HG03354 (cell line): ENCODE results near the gene TTLL9.
"Not testable (repeated sequence)": the region's sequence is repeated elsewhere in the genome, so short reads cannot be mapped to it uniquely, and the experiment has no call there.

Experiments used
- ATAC-seq: cut with Tn5 transposase; IDR thresholded peaks from one replicate; pipeline ENCODE4 v1.9.1; 2021; ENCODE audit warnings: mild to moderate bottlenecking; ENCODE audit not compliant: unreplicated experiment, poor library complexity, severe bottlenecking

The TTLL9 gene

GRCh38 chr20:31913431-31914157 lies 43.2 kb downstream of the TTLL9 start:
- no peak for ATAC-seq

DNA sequence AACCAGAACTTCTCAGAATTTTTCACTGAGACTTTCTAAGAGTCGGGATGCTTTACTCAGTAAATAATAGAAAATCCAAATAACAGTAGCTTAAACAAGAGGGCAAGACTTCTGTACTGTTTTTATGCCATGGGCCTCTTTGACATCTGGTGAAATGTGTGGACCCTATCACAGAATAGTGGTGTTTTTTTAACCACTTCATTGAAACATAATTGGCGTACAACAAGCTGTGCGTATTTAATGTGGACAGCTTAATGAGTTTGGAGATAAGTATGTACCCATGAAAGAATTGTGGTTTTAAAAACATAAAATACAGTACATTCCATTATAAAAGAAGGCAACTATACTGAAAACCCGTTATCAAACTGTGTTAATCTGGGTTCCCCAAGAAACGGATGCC lies 43.7 kb downstream of the TTLL9 start:
- ATAC-seq = no peak

- no peak for ATAC-seq
These were observed 45.3 kb downstream of the TTLL9 start for GRCh38 chr20:31915491-31916280.

- ATAC-seq = no peak
These were observed 46.3 kb downstream of the TTLL9 start for GRCh38 chr20:31916708-31917107.

DNA sequence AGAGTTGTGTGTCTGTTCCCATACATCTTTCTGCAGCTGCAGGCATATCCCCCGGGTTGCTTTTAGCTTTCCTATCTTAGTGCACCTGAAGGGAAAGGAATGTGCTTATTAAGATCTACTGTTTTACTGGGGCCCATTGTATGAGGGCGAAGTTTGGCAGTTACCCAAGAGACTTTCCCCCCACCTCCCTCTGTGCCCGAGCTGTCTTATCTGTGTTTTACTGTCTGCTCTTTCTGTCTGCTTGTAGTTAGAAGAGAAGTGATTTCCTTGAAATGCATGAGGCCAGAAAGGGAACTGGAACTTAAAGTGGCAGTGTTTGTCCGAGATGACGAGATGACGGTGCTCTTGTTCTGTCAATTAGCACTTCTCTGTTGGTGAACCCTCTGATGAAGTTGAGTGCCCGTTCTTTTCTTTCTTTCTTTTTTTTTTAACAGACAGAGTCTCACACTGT lies 47.6 kb downstream of the TTLL9 start:
- not testable (repeated sequence) for ATAC-seq

- no peak for ATAC-seq
These were observed 48.2 kb downstream of the TTLL9 start for GRCh38 chr20:31918466-31919105.

DNA sequence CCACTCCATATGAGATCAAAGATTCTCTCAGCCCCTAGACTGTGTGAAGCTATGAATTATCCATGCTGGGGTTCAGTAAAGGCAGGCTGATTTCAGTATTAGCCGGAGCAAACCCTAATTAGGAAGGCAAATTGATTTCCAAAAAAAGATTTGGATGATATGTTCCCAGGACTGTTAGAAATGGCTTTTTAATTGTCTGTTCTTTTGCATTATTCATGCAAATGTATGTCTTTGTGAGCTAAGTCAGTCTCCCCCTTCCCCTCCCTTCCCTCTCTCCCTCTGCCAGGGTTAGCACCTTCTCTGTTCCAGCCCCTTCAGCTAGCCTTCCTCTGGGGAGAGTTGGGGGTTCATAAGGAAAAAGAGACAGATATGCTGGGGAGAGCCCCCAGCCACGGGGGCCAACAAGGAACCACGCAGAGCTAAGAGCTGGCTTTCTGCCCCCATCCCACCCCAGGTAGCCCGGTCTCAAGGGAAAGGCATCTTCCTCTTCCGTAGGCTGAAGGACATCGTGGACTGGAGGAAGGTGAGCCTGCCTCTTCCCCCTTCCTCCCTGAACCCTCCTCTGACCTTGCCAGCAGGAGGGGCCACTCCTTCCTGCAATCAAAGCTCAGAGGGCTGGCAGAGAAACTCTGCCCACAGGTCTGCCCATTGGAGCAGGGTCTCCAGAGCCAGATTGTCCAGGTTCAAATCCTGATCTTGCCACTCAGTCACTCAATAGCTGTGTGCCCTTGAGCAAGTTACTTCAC lies 49.1 kb downstream of the TTLL9 start:
- ATAC-seq = no peak

DNA sequence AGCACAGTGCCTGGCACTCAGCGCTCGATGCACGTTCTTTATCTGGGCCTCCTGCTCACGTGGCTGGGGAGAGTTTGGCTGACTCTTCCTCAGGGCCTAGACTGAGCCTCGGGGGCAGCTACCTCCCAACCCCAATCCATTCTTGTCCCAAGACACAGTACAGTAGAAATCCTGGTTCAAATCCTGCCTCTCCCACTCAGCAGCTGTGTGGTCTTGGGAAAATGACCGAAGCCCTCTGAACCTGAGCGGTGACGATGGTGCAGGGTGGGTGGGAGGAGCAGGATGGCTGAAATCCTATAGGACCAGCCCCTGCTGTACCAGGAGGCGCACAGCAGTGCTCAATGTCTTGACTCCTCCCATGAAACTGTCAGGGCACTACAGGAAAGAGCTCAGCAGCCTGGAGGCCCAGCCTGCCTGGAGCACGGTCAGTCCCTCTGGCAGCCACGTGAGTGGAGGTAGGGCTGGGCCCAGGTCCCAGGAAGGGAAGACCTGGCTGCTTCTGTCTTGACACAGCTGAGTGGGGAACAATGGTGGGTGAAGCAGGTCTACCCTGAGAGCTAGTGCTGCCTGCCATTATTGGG lies 49.9 kb downstream of the TTLL9 start:
- ATAC-seq = no peak

DNA sequence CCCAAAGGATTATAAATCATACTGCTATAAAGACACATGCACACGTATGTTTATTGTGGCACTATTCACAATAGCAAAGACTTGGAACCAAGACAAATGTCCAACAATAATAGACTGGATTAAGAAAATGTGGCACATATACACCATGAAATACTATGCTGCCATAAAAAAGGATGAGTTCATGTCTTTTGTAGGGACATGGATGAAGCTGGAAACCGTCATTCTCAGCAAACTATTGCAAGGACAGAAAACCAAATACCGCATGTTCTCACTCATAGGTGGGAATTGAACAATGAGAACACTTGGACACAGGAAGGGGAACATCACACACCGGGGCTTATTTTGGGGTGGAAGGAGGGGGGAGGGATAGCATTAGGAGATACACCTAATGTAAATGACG lies 51.0 kb downstream of the TTLL9 start:
- not testable (repeated sequence) for ATAC-seq

DNA sequence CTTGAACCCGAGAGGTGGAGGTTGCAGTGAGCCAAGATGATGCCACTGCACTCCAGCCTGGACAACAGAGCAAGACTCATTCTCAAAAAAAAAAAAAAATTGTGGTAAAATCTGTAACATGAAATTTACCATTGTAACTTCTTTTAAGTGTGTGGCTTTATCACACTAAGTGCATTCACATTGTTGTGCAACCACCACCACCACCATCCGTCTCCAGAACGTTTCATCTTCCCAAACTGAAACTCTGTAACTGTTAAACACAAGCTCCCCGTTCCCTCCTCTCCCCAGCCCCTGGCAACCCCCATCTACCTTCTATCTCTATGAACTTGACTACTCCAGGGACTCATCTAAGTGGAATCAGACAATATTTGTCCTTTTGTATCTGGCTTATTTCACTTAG lies 51.7 kb downstream of the TTLL9 start:
- ATAC-seq = no peak

GRCh38 chr20:31922588-31922987 lies 52.2 kb downstream of the TTLL9 start:
- no peak for ATAC-seq

- ATAC-seq = peak; percentile 45
These were observed 53.2 kb downstream of the TTLL9 start for GRCh38 chr20:31923388-31924331.

DNA sequence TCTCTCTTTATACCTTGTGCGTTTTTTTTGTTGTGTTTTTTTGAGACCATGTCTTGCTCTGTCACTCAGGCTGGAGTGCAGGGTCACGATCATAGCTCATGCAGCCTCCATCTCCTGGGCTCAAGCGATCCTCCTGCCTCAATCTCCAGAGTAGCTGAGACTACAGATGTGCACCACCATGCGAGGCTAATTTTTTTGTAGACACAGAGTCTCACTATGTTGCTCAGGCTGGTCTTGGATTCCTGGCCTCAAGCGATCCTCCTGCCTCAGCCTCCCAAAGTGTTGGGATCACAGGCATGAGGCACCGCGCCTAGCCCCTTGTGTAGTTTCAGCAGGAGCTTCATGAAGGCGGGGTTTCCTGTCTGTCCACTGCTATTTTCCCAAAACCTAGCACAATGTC lies 54.1 kb downstream of the TTLL9 start:
- ATAC-seq = no peak

DNA sequence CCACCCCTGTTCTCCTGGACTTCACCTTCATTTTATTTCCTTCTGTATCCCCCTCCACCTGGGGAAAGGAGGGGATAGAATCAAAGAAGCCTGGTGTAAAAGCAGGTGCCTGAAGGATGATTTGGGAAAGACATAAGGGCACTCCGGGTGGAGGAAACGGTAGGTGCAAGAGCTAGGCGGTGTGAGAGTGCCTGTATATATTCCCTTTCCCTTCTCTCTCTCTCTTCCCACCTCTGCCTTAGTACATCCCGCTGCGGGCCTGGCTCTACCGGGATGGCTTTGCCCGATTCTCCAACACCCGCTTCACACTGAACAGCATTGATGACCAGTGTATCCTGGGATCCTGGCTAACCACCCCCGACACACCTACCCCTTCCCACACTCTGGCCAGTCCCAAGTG lies 55.2 kb downstream of the TTLL9 start:
- no peak for ATAC-seq

DNA sequence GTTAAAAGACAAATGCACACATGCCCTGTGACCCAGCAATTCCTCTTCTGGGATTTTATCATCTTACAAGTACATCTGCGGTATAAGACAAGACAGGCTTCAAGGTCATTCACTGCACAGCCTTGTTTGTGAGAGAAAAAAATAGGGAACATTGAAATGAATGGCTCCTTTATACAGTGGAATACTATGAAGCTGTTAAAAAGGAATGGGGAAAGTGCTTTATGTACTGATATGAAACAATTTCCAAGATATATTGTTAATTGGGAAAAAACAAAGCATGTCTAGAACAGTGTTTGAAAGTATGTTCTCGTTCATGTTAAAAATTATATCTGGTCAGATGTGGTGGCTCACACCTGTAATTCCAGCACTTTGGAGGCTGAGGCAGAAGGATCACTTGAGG lies 56.1 kb downstream of the TTLL9 start:
- no peak for ATAC-seq

GRCh38 chr20:31927627-31928159 lies 57.3 kb downstream of the TTLL9 start:
- ATAC-seq = no peak

DNA sequence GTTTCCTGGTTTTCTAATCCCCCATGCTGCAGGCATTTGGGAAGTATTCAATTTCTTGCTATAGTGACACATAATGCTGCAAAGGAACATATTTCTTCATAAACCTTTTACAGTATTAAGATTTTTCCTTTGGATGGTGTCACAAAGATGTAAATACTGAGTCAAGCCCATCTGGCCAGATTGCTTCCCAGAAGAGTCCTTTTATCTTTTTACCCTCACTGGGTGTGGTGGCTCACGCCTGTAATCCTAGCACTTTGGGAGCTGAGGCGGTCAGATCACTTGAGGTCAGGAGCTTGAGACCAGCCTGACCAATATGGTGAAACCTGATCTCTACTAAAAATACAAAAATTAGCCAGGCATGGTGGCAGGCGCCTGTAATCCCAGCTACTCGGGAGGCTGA lies 59.2 kb downstream of the TTLL9 start:
- not testable (repeated sequence) for ATAC-seq

DNA sequence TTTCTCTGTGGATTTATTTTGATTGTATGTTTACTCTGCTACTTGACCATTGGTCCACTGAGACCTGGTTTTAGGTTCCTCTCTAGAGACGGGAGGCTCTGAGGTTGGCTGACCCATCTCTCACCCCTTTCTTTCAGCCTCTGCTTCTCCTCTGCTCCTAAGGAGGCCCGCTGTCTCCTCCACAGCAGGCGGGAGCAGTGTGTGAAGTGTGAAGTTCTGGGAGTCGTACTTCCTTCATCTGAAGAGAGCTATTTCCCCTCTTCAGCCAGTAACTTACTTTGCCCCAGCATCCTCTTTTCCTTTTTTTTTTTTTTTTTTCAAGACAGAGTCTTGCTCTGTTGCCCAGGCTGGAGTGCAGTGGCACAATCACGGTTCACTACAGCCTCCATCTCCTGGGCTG lies 60.3 kb downstream of the TTLL9 start:
- no peak for ATAC-seq
